Central memory CD8-positive, alpha-beta T cell (primary cell): ENCODE results near the gene ALPL.

Experiments used
- ATAC-seq: fragments of 150-1000 bp; cut with Tn5 transposase; replicated peaks from 2 replicates; pipeline ENCODE4 v1.10.0; 2022; ENCODE audit warnings: mild to moderate bottlenecking, moderate FRiP score, moderate number of reproducible peaks; ENCODE audit not compliant: poor library complexity, severe bottlenecking; ENCODE audit errors: extremely low read depth
- DNase-seq, 2 donors: peaks; one replicate each; pipeline ENCODE4 v3.0.0; 2021; ENCODE audit warnings: low spot score in 2 of 2
- H3K27ac Mint-ChIP-seq: one replicate; pipeline ENCODE4 v1.8.0; 2022; ENCODE audit warnings: low read depth, mild to moderate bottlenecking, moderate library complexity, mixed read lengths
- H3K27me3 Mint-ChIP-seq: one replicate; pipeline ENCODE4 v1.8.0; 2022; ENCODE audit warnings: mixed read lengths
- H3K36me3 Mint-ChIP-seq: one replicate; pipeline ENCODE4 v1.8.0; 2022; ENCODE audit warnings: mild to moderate bottlenecking, moderate library complexity, mixed read lengths; ENCODE audit not compliant: insufficient read depth
- H3K4me1 Mint-ChIP-seq: one replicate; pipeline ENCODE4 v1.8.0; 2022; ENCODE audit warnings: mixed read lengths
- H3K4me3 Mint-ChIP-seq: one replicate; pipeline ENCODE4 v1.8.0; 2022; ENCODE audit warnings: mild to moderate bottlenecking, moderate library complexity, mixed read lengths
- H3K9me3 Mint-ChIP-seq: one replicate; pipeline ENCODE4 v1.8.0; 2022; ENCODE audit warnings: mixed read lengths

Gene ALPL

GRCh38 chr1:21584096-21584495 is 74.9 kb downstream of the ALPL start:
- Mint-ChIP-seq H3K27ac (no peak overlapping the region), H3K27me3 (peaks cover 49% of the 10 kb centered on the region), H3K4me1 (no peaks in the 10 kb centered on the region), H3K36me3 (no peaks in the 10 kb centered on the region), H3K9me3 (no peaks in the 10 kb centered on the region), H3K4me3 (no peak overlapping the region)
- ATAC-seq (no peak), DNase-seq (no peak)

- no peak overlapping the region for H3K27ac Mint-ChIP-seq
- no peaks in the 10 kb centered on the region for H3K36me3 Mint-ChIP-seq
- DNase-seq, result no peak
- ATAC-seq, result no peak
- peaks cover 54% of the 10 kb centered on the region for H3K27me3 Mint-ChIP-seq
- no peaks in the 10 kb centered on the region for H3K9me3 Mint-ChIP-seq
- no peaks in the 10 kb centered on the region for H3K4me1 Mint-ChIP-seq
- no peak overlapping the region for H3K4me3 Mint-ChIP-seq
Observed at GRCh38 chr1:21585037-21585436, 75.8 kb downstream of the ALPL start.

GRCh38 chr1:21586222-21586621 is 77.0 kb downstream of the ALPL start:
- Mint-ChIP-seq H3K4me1 (no peaks in the 10 kb centered on the region), H3K4me3 (no peak overlapping the region), H3K9me3 (no peaks in the 10 kb centered on the region), H3K27ac (no peak overlapping the region), H3K36me3 (peaks cover 2% of the 10 kb centered on the region), H3K27me3 (peaks cover 52% of the 10 kb centered on the region)
- no peak for ATAC-seq
- no peak for DNase-seq

GRCh38 chr1:21586846-21587601 is 77.8 kb downstream of the ALPL start:
- Mint-ChIP-seq H3K4me1 (no peaks in the 10 kb centered on the region), H3K4me3 (no peak overlapping the region), H3K27me3 (peaks cover 50% of the 10 kb centered on the region), H3K27ac (no peak overlapping the region), H3K9me3 (no peaks in the 10 kb centered on the region), H3K36me3 (peaks cover 2% of the 10 kb centered on the region)
- ATAC-seq (no peak), DNase-seq (no peak)

- Mint-ChIP-seq H3K36me3 (peaks cover 2% of the 10 kb centered on the region), H3K27ac (no peak overlapping the region), H3K4me1 (no peaks in the 10 kb centered on the region), H3K9me3 (no peaks in the 10 kb centered on the region), H3K27me3 (peaks cover 50% of the 10 kb centered on the region), H3K4me3 (no peak overlapping the region)
- no peak for ATAC-seq
- no peak for DNase-seq
Observed at GRCh38 chr1:21587602-21587953, 78.4 kb downstream of the ALPL start.

GRCh38 chr1:21589618-21590017 is 80.4 kb downstream of the ALPL start:
- DNase-seq, result no peak
- Mint-ChIP-seq H3K36me3 (peaks cover 2% of the 10 kb centered on the region), H3K9me3 (no peaks in the 10 kb centered on the region), H3K27me3 (peaks cover 49% of the 10 kb centered on the region), H3K4me1 (no peaks in the 10 kb centered on the region), H3K27ac (no peak overlapping the region), H3K4me3 (no peak overlapping the region)
- ATAC-seq, result no peak

GRCh38 chr1:21590126-21590880 is 81.1 kb downstream of the ALPL start:
- H3K4me1 Mint-ChIP-seq, result no peaks in the 10 kb centered on the region
- no peaks in the 10 kb centered on the region for H3K9me3 Mint-ChIP-seq
- ATAC-seq (no peak), DNase-seq (no peak)
- H3K36me3 Mint-ChIP-seq, result peaks cover 2% of the 10 kb centered on the region
- H3K27ac Mint-ChIP-seq, result no peak overlapping the region
- peaks cover 47% of the 10 kb centered on the region for H3K27me3 Mint-ChIP-seq
- H3K4me3 Mint-ChIP-seq, result no peak overlapping the region

GRCh38 chr1:21590934-21591333 is 81.7 kb downstream of the ALPL start:
- Mint-ChIP-seq H3K36me3 (peaks cover 2% of the 10 kb centered on the region), H3K9me3 (no peaks in the 10 kb centered on the region), H3K4me1 (no peaks in the 10 kb centered on the region), H3K27me3 (peaks cover 51% of the 10 kb centered on the region), H3K4me3 (no peak overlapping the region), H3K27ac (no peak overlapping the region)
- ATAC-seq (no peak), DNase-seq (no peak)

- DNase-seq, result no peak
- ATAC-seq, result no peak
- Mint-ChIP-seq H3K36me3 (peaks cover 2% of the 10 kb centered on the region), H3K4me3 (no peak overlapping the region), H3K27ac (no peak overlapping the region), H3K4me1 (no peaks in the 10 kb centered on the region), H3K27me3 (peaks cover 54% of the 10 kb centered on the region), H3K9me3 (no peaks in the 10 kb centered on the region)
Observed at GRCh38 chr1:21592086-21592865, 83.1 kb downstream of the ALPL start.

GRCh38 chr1:21593231-21593630 is 84.0 kb downstream of the ALPL start:
- H3K9me3 Mint-ChIP-seq, result no peaks in the 10 kb centered on the region
- ATAC-seq (no peak), DNase-seq (no peak)
- no peak overlapping the region for H3K27ac Mint-ChIP-seq
- H3K36me3 Mint-ChIP-seq, result peaks cover 2% of the 10 kb centered on the region
- peaks cover 57% of the 10 kb centered on the region for H3K27me3 Mint-ChIP-seq
- no peaks in the 10 kb centered on the region for H3K4me1 Mint-ChIP-seq
- no peak overlapping the region for H3K4me3 Mint-ChIP-seq

GRCh38 chr1:21594501-21594900 is 85.3 kb downstream of the ALPL start:
- no peak for DNase-seq
- Mint-ChIP-seq H3K9me3 (no peaks in the 10 kb centered on the region), H3K36me3 (peaks cover 2% of the 10 kb centered on the region), H3K27me3 (peaks cover 57% of the 10 kb centered on the region), H3K4me3 (no peak overlapping the region), H3K27ac (no peak overlapping the region), H3K4me1 (no peaks in the 10 kb centered on the region)
- no peak for ATAC-seq

GRCh38 chr1:21594935-21595897 is 86.0 kb downstream of the ALPL start:
- Mint-ChIP-seq H3K36me3 (peaks cover 1% of the 10 kb centered on the region), H3K9me3 (no peaks in the 10 kb centered on the region), H3K4me1 (no peaks in the 10 kb centered on the region), H3K27me3 (peaks cover 62% of the 10 kb centered on the region), H3K27ac (no peak overlapping the region), H3K4me3 (no peak overlapping the region)
- ATAC-seq, result no peak
- no peak for DNase-seq
